SK-N-SH (cell line): Measurements from ENCODE around the gene OR10G4. TPM values are rescaled to one million over a fixed set of nuclear protein-coding genes. Genes with fewer than 3 reads are reported as not detected.

Experiments used
- CTCF ChIA-PET: fragments of 300-600, 350-600 bp; formaldehyde crosslinking; extraction: SDS; loops from one replicate; lab custom pipeline; 2021; lab: Yijun Ruan, JAX
- POLR2A ChIA-PET: fragments of 350-600 bp; sonication (Branson Sonifier 250); formaldehyde crosslinking; extraction: SDS; loops from one replicate; lab custom pipeline; 2020; ENCODE audit warnings: antibody characterized with exemption, inconsistent platforms; lab: Yijun Ruan, JAX
- DNase-seq: peaks from one replicate; pipeline ENCODE4 v3.0.0; 2012
- H2AFZ ChIP-seq: fragments of 200-600 bp; sonication (generic); 2 replicates; pipeline ENCODE4 v1.8.1; 2016; ENCODE audit warnings: antibody characterized with exemption, mild to moderate bottlenecking, low read depth
- H3F3A ChIP-seq: fragments of 200-600 bp; sonication (generic); replicated peaks from 2 replicates; pipeline ENCODE3; 2016; ENCODE audit warnings: antibody characterized with exemption, mild to moderate bottlenecking; ENCODE audit not compliant: insufficient read depth
- H3K27ac ChIP-seq, 2 experiments: fragments of 200-500 bp in 1 of 2; fragments of 200-600 bp in 1 of 2; sonication (Bioruptor generic) in 1 of 2; sonication (generic), shearing (Covaris generic) in 1 of 2; 2 replicates each; pipeline versions ENCODE4 v1.5.1 to v1.6.1; 2014 to 2016; ENCODE audit warnings: low read depth in 2 of 2, inconsistent platforms in 1 of 2, low read length in 1 of 2, mild to moderate bottlenecking in 1 of 2, mixed read lengths in 1 of 2
- H3K27me3 ChIP-seq: fragments of 200-600 bp; sonication (generic), shearing (Covaris generic); 2 replicates; pipeline ENCODE4 v1.6.1; 2016; ENCODE audit warnings: mixed run types; ENCODE audit not compliant: insufficient read depth
- H3K36me3 ChIP-seq, 2 experiments: fragments of 200-500 bp in 1 of 2; fragments of 200-600 bp in 1 of 2; sonication (Bioruptor generic) in 1 of 2; sonication (generic) in 1 of 2; replicated peaks in 1 of 2; 2 replicates each; pipeline versions ENCODE3 to v1.5.1; 2014 to 2016; ENCODE audit warnings: low read length in 1 of 2, mild to moderate bottlenecking in 1 of 2; ENCODE audit not compliant: insufficient read depth in 2 of 2, control insufficient read depth in 1 of 2
- H3K4me1 ChIP-seq, 2 experiments: fragments of 200-500 bp in 1 of 2; fragments of 200-600 bp in 1 of 2; sonication (Bioruptor generic) in 1 of 2; sonication (generic), shearing (Covaris generic) in 1 of 2; 2 replicates each; pipeline versions ENCODE4 v1.5.1 to v1.6.1; 2014 to 2016; ENCODE audit warnings: low read depth in 1 of 2, low read length in 1 of 2, mixed run types in 1 of 2; ENCODE audit not compliant: insufficient read depth in 2 of 2, control insufficient read depth in 1 of 2
- H3K4me2 ChIP-seq: fragments of 200-600 bp; sonication (generic), shearing (Covaris generic); 2 replicates; pipeline ENCODE4 v1.6.1; 2017; ENCODE audit warnings: mixed run types
- H3K4me3 ChIP-seq, 2 experiments: fragments of 200-500 bp in 1 of 2; fragments of 200-600 bp in 1 of 2; sonication (Bioruptor generic) in 1 of 2; sonication (generic), shearing (Covaris generic) in 1 of 2; 2 replicates each; pipeline versions ENCODE4 v1.5.1 to v1.8.1; 2014 to 2016; ENCODE audit warnings: low read depth in 2 of 2, inconsistent platforms in 1 of 2, low read length in 1 of 2, mild to moderate bottlenecking in 1 of 2, mixed read lengths in 1 of 2, moderate library complexity in 1 of 2
- H3K79me2 ChIP-seq: fragments of 200-600 bp; sonication (generic); 2 replicates; pipeline ENCODE4 v1.8.1; 2017; ENCODE audit warnings: mild to moderate bottlenecking; ENCODE audit not compliant: insufficient read depth
- H3K9ac ChIP-seq: fragments of 200-600 bp; sonication (generic); 2 replicates; pipeline ENCODE4 v1.6.1; 2017; ENCODE audit warnings: mixed run types
- H3K9me2 ChIP-seq: fragments of 200-600 bp; sonication (generic); 2 replicates; pipeline ENCODE4 v1.6.1; 2017; ENCODE audit warnings: mixed run types
- H3K9me3 ChIP-seq: fragments of 200-600 bp; sonication (generic); 2 replicates; pipeline ENCODE4 v1.6.1; 2017; ENCODE audit warnings: mixed run types, mild to moderate bottlenecking, moderate library complexity
- H4K20me1 ChIP-seq: fragments of 200-600 bp; sonication (generic); 2 replicates; pipeline ENCODE4 v1.6.1; 2017; ENCODE audit warnings: mild to moderate bottlenecking, mixed run types; ENCODE audit not compliant: insufficient read depth
- EP300 ChIP-seq, 2 experiments: IDR thresholded peaks; 2 replicates each; pipeline versions ENCODE4 v1.4.0 to v1.6.1; 2012; ENCODE audit warnings: borderline replicate concordance in 1 of 2, low read depth in 1 of 2, low read length in 1 of 2
- FOSL2 ChIP-seq: IDR thresholded peaks from 2 replicates; pipeline ENCODE4 v1.4.0; 2012; ENCODE audit warnings: low read depth, mild to moderate bottlenecking, moderate library complexity, borderline replicate concordance
- FOXJ3 ChIP-seq: sonication (generic); formaldehyde crosslinking; IDR thresholded peaks from 2 replicates; pipeline ENCODE4 v1.5.1; 2020; ENCODE audit warnings: mild to moderate bottlenecking, missing genetic modification reagents
- GATA2 ChIP-seq: sonication (generic); formaldehyde crosslinking; IDR thresholded peaks from 2 replicates; pipeline ENCODE4 v1.5.0; 2020; ENCODE audit warnings: mild to moderate bottlenecking, missing genetic modification reagents
- JUND ChIP-seq: IDR thresholded peaks from 2 replicates; pipeline ENCODE4 v1.4.0; 2012
- MEF2A ChIP-seq: IDR thresholded peaks from 2 replicates; pipeline ENCODE4 v1.4.0; 2012; ENCODE audit warnings: low read depth, borderline replicate concordance
- MXI1 ChIP-seq: IDR thresholded peaks from 2 replicates; pipeline ENCODE4 v1.6.1; 2012; ENCODE audit warnings: mild to moderate bottlenecking, low read depth, low read length, improper control_type of control experiment
- NRF1 ChIP-seq: IDR thresholded peaks from 2 replicates; pipeline ENCODE4 v1.6.1; 2012; ENCODE audit warnings: low read depth, mild to moderate bottlenecking, low read length
- POLR2AphosphoS5 ChIP-seq: IDR thresholded peaks from 2 replicates; pipeline ENCODE4 v1.6.1; 2012; ENCODE audit warnings: low read depth, low read length
- RAD21 ChIP-seq: IDR thresholded peaks from 2 replicates; pipeline ENCODE4 v1.6.1; 2012; ENCODE audit warnings: mild to moderate bottlenecking, low read length
- REST ChIP-seq: IDR thresholded peaks from 2 replicates; pipeline ENCODE4 v1.6.1; 2012; ENCODE audit warnings: mild to moderate bottlenecking, low read depth, low read length, moderate library complexity
- TAF1 ChIP-seq: IDR thresholded peaks from 2 replicates; pipeline ENCODE4 v1.6.1; 2012; ENCODE audit warnings: low read depth, mild to moderate bottlenecking, low read length, moderate library complexity, borderline replicate concordance
- TCF12 ChIP-seq: IDR thresholded peaks from 2 replicates; pipeline ENCODE4 v1.4.0; 2012
- USF2 ChIP-seq: fragments of 150-350 bp; IDR thresholded peaks from 2 replicates; pipeline ENCODE4 v1.6.1; 2017; ENCODE audit warnings: antibody characterized with exemption, low read length, low read depth, borderline replicate concordance
- WGBS: methylation state at CpG from one replicate; pipeline ENCODE4 v1.1.6; 2017; ENCODE audit warnings: low lambda C conversion rate; 5-methylcytosine and 5-hydroxymethylcytosine counted together
- polyA plus RNA-seq, 3 experiments: library from polyadenylated mRNA; depleted of rRNA; stranded (reverse); fragments of >200 nt; gene quantifications; 2 replicates each; pipeline ENCODE4 v1.2.3, GENCODE V29; 2012
- TF ChIP-seq, protein P1 (sequence below): IDR thresholded peaks from 2 replicates; pipeline ENCODE4 v1.4.0; 2012; ENCODE audit warnings: low read depth, borderline replicate concordance
- TF ChIP-seq, protein P2 (sequence below): fragments of 200-600 bp; sonication (generic); IDR thresholded peaks from 2 replicates; pipeline ENCODE4 v1.6.1; 2017; ENCODE audit warnings: antibody characterized with exemption, mild to moderate bottlenecking, moderate library complexity
- TF ChIP-seq, protein P3 (sequence below): IDR thresholded peaks from 2 replicates; pipeline ENCODE4; 2012

OR10G4 gene
- polyA plus RNA-seq, 1 of the 3 experiments (the other 2 are of a cell fraction) = not detected

- no peaks in the 10 kb centered on the region for H3K36me3 ChIP-seq
- TF ChIP-seq NRF1 (no peak), RAD21 (no peak), REST (no peak), USF2 (no peak), EP300 (IDR thresholded peaks at IDR 0.05; ENCODE audit: borderline replicate concordance in 1 of 2, low read depth in 1 of 2, low read length in 1 of 2) (no peak), MEF2A (no peak), JUND (no peak), GATA2 (CRISPR knock-in tag) (no peak), MXI1 (no peak), POLR2AphosphoS5 (no peak), TCF12 (no peak), TAF1 (no peak), FOXJ3 (CRISPR knock-in tag) (no peak), FOSL2 (no peak)
- TF ChIP-seq, protein P1, sequence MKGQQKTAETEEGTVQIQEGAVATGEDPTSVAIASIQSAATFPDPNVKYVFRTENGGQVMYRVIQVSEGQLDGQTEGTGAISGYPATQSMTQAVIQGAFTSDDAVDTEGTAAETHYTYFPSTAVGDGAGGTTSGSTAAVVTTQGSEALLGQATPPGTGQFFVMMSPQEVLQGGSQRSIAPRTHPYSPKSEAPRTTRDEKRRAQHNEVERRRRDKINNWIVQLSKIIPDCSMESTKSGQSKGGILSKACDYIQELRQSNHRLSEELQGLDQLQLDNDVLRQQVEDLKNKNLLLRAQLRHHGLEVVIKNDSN = no peak
- TF ChIP-seq, protein P2, sequence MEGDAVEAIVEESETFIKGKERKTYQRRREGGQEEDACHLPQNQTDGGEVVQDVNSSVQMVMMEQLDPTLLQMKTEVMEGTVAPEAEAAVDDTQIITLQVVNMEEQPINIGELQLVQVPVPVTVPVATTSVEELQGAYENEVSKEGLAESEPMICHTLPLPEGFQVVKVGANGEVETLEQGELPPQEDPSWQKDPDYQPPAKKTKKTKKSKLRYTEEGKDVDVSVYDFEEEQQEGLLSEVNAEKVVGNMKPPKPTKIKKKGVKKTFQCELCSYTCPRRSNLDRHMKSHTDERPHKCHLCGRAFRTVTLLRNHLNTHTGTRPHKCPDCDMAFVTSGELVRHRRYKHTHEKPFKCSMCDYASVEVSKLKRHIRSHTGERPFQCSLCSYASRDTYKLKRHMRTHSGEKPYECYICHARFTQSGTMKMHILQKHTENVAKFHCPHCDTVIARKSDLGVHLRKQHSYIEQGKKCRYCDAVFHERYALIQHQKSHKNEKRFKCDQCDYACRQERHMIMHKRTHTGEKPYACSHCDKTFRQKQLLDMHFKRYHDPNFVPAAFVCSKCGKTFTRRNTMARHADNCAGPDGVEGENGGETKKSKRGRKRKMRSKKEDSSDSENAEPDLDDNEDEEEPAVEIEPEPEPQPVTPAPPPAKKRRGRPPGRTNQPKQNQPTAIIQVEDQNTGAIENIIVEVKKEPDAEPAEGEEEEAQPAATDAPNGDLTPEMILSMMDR = no peak
- TF ChIP-seq, protein P3, sequence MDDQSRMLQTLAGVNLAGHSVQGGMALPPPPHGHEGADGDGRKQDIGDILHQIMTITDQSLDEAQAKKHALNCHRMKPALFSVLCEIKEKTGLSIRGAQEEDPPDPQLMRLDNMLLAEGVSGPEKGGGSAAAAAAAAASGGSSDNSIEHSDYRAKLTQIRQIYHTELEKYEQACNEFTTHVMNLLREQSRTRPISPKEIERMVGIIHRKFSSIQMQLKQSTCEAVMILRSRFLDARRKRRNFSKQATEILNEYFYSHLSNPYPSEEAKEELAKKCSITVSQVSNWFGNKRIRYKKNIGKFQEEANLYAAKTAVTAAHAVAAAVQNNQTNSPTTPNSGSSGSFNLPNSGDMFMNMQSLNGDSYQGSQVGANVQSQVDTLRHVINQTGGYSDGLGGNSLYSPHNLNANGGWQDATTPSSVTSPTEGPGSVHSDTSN = no peak
- TF ChIP-seq, all 33 proteins: peak for 0
- H3K9me2 ChIP-seq = no peaks in the 10 kb centered on the region
- no peak within 1 kb of the TSS for H2AFZ ChIP-seq
- no peak within 1 kb of the TSS for H3K9ac ChIP-seq
- H3K9me3 ChIP-seq = no peaks in the 10 kb centered on the region
- no peak for DNase-seq
- no peaks in the 10 kb centered on the region for H3K27me3 ChIP-seq
- POLR2A ChIA-PET = no interaction called here
- no peak within 1 kb of the TSS for H3K4me2 ChIP-seq
- H3K27ac ChIP-seq = no peak within 1 kb of the TSS
- no peaks in the 10 kb centered on the region for H4K20me1 ChIP-seq
- H3K4me1 ChIP-seq = no peaks in the 10 kb centered on the region
- CTCF ChIA-PET = interaction anchor here (1.3 kb wide), 1 partner anchor 168 kb away, joined by 4 read pairs; no protein-coding TSS in a partner anchor
- no peak within 1 kb of the TSS for H3K4me3 ChIP-seq
- WGBS = 5% methylated on average over 2 of the region's 2 CpGs
- no peaks in the 10 kb centered on the region for H3K79me2 ChIP-seq
- no peaks in the 10 kb centered on the region for H3F3A ChIP-seq
Measured at GRCh38 chr11:124026498-124026897, 13.7 kb downstream of the OR10G4 start, which contains the start of gene OR10G8. OR10G8 (plus strand) TSS chr11:124026798; CDS start chr11:124029623, 2,825 bp downstream.
